GM20000 (cell line): Measurements from ENCODE around the gene TIAM1.

Experiments used
- DNase-seq: peaks from one replicate; pipeline ENCODE4 v3.0.0; 2012; ENCODE audit warnings: low spot score
- TF ChIP-seq, protein P1 (sequence below): IDR thresholded peaks from 2 replicates; pipeline ENCODE4 v1.5.1; 2012; ENCODE audit warnings: mild to moderate bottlenecking, control low read depth; ENCODE audit errors: extremely low read depth, missing control alignments

TIAM1 gene

GRCh38 chr21:31366825-31367224 is 22.8 kb upstream of the TIAM1 start:
- no peak for DNase-seq
- TF ChIP-seq, protein P1, sequence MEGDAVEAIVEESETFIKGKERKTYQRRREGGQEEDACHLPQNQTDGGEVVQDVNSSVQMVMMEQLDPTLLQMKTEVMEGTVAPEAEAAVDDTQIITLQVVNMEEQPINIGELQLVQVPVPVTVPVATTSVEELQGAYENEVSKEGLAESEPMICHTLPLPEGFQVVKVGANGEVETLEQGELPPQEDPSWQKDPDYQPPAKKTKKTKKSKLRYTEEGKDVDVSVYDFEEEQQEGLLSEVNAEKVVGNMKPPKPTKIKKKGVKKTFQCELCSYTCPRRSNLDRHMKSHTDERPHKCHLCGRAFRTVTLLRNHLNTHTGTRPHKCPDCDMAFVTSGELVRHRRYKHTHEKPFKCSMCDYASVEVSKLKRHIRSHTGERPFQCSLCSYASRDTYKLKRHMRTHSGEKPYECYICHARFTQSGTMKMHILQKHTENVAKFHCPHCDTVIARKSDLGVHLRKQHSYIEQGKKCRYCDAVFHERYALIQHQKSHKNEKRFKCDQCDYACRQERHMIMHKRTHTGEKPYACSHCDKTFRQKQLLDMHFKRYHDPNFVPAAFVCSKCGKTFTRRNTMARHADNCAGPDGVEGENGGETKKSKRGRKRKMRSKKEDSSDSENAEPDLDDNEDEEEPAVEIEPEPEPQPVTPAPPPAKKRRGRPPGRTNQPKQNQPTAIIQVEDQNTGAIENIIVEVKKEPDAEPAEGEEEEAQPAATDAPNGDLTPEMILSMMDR: no peak

DNA sequence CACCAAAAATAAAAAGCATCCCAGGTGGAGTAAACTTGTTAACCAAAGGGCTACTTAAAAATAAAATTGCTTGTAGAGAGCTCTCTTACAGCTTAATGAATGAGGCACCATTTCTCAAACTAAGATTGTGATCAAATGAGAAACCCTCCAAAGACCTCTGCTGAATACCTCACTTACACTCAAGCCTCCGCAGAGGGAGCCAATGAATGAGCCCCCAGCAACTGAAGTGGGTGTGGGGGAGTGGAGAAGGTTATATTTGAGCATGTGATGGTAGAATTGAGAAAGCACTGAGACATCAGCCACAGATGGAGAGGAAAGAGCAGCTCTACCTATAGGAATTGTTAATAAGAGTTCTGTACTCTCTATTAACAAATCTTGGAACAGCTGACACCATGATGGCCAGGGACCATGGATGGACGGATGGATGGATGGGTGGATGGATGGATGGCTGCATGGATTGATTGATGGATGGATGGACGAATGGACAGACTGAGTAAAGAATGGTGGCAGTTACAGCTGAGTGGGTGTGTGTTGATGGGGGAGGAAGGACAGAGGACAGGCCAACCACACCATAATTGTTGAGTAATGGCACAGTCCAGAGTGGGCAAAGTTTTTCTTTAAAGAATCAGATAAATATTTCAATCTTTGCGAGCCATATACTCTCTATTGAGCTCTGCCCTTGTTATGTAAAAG is 20.3 kb upstream of the TIAM1 start:
- TF ChIP-seq, protein P1: no peak
- no peak for DNase-seq

GRCh38 chr21:31363720-31364119 is 19.7 kb upstream of the TIAM1 start:
- DNase-seq: no peak
- TF ChIP-seq, protein P1: no peak

- no peak for DNase-seq
- TF ChIP-seq, protein P1: no peak
These were observed 16.7 kb upstream of the TIAM1 start for GRCh38 chr21:31360717-31361116.

GRCh38 chr21:31358158-31358557 is 14.1 kb upstream of the TIAM1 start:
- DNase-seq: no peak
- TF ChIP-seq, protein P1: no peak

GRCh38 chr21:31356440-31356839 is 12.4 kb upstream of the TIAM1 start:
- no peak for DNase-seq
- TF ChIP-seq, protein P1: no peak

- DNase-seq: no peak
- TF ChIP-seq, protein P1: no peak
These were observed 10.8 kb upstream of the TIAM1 start for GRCh38 chr21:31354604-31355443.
